ENCODE measurements around the gene HHATL.

Gene HHATL

GRCh38 chr3:42708611-42709151 is 6.1 kb upstream of the HHATL start:
- no peaks in the 10 kb centered on the region for H3K27me3 ChIP-seq (ENCODE audit: control insufficient read depth, insufficient read depth, low read length)
- no peaks in the 10 kb centered on the region for H3K36me3 ChIP-seq (ENCODE audit: control insufficient read depth, insufficient read depth, low read length)
- H3K9ac ChIP-seq (ENCODE audit: low read depth, low read length), result no peak overlapping the region
- no peak overlapping the region for H3K4me3 ChIP-seq (ENCODE audit: low read depth, low read length)
- H3K4me1 ChIP-seq (ENCODE audit: control insufficient read depth, insufficient read depth, low read length), result no peaks in the 10 kb centered on the region
- no peaks in the 10 kb centered on the region for H3K9me3 ChIP-seq (ENCODE audit: control insufficient read depth, insufficient read depth, low read length)

GRCh38 chr3:42707620-42708355 is 5.2 kb upstream of the HHATL start:
- no peaks in the 10 kb centered on the region for H3K27me3 ChIP-seq (ENCODE audit: control insufficient read depth, insufficient read depth, low read length)
- no peaks in the 10 kb centered on the region for H3K9me3 ChIP-seq (ENCODE audit: control insufficient read depth, insufficient read depth, low read length)
- H3K36me3 ChIP-seq (ENCODE audit: control insufficient read depth, insufficient read depth, low read length), result no peaks in the 10 kb centered on the region
- H3K9ac ChIP-seq (ENCODE audit: low read depth, low read length), result no peak overlapping the region
- H3K4me1 ChIP-seq (ENCODE audit: control insufficient read depth, insufficient read depth, low read length), result no peaks in the 10 kb centered on the region
- no peak overlapping the region for H3K4me3 ChIP-seq (ENCODE audit: low read depth, low read length)

DNA sequence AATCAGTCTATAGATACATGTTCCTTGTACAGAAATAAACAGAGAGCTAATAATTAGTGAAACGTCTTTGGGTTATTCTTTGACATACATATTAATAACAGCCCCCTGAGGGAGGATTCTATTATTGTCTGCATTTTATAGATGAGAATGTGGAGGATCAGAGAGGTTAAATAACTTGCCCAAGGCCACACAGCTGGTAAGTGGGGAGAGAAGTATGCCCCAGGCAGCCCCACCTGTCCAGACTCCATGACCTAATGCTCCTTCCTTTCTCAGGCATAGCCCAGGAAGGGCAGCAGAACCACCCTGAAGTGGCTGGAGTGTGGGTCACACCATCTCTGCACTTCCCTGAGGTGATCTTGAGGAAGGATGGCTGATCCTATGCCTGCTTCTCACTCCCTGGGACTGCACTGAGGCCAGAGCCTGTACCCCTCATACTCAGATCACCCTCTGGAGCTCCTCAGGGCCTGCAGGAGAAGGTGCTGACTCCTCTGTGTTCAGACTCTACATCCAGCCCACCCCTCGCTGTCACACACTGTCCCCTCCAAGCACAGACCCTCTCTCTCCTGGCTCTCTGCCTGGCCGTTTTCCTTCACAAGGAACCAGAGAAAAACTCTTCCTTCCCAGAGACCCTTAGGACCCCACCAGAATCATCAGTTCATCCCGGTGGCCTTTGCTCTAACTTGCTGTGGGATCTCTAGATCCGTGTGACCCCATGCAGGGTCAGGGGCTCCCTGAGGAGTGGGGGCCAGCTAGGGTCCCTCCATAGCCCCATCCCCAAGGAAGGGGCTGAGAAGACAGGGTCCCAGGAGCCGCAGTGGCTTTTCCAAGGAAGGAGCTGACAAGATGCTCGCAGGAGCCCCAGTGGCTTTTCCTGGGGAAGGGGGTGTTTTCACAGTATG is 4.4 kb upstream of the HHATL start:
- Histone ChIP-seq H3K27me3 (ENCODE audit: control insufficient read depth, insufficient read depth, low read length) (no peaks in the 10 kb centered on the region), H3K4me1 (ENCODE audit: control insufficient read depth, insufficient read depth, low read length) (no peaks in the 10 kb centered on the region), H3K4me3 (ENCODE audit: low read depth, low read length) (no peak overlapping the region), H3K9me3 (ENCODE audit: control insufficient read depth, insufficient read depth, low read length) (no peaks in the 10 kb centered on the region), H3K9ac (ENCODE audit: low read depth, low read length) (no peak overlapping the region), H3K36me3 (ENCODE audit: control insufficient read depth, insufficient read depth, low read length) (no peaks in the 10 kb centered on the region)

DNA sequence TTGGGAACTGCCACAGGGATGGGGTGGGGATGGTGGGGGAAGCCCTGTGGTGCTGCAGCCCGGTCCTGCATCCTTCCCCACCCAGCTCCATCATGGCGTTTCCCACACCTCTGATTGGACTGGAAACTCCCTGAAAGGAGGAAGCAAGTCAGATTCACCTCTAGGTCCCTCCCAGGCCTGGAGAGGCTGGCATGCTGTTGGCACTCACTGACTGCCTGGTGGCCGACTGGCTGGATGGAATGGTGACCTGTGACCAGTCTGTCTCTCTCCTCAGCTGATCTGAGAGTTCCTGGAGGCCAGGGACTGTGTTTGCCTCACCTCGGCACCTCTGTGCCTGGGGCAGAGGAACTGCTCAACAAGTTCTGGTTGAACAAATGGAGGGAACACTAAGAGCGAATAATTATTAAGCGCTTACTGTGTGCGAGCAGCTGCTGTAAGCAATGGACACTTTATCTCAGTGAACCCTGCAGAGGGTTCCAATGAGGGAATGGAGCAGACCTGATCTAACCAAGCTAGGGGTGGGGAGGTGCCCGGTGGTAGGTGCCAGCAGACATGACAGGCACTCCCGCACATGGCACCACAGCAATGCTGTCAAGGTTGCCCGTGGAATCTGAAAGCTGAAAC is 3.5 kb upstream of the HHATL start:
- H3K9ac ChIP-seq (ENCODE audit: low read depth, low read length), result no peak overlapping the region
- no peak overlapping the region for H3K4me3 ChIP-seq (ENCODE audit: low read depth, low read length)
- no peaks in the 10 kb centered on the region for H3K27me3 ChIP-seq (ENCODE audit: control insufficient read depth, insufficient read depth, low read length)
- H3K36me3 ChIP-seq (ENCODE audit: control insufficient read depth, insufficient read depth, low read length), result no peaks in the 10 kb centered on the region
- no peaks in the 10 kb centered on the region for H3K9me3 ChIP-seq (ENCODE audit: control insufficient read depth, insufficient read depth, low read length)
- no peaks in the 10 kb centered on the region for H3K4me1 ChIP-seq (ENCODE audit: control insufficient read depth, insufficient read depth, low read length)

GRCh38 chr3:42705058-42705767 is 2.6 kb upstream of the HHATL start:
- Histone ChIP-seq H3K4me1 (ENCODE audit: control insufficient read depth, insufficient read depth, low read length) (no peaks in the 10 kb centered on the region), H3K9ac (ENCODE audit: low read depth, low read length) (no peak overlapping the region), H3K4me3 (ENCODE audit: low read depth, low read length) (no peak overlapping the region)

GRCh38 chr3:42704136-42704841 is 1.7 kb upstream of the HHATL start:
- Histone ChIP-seq H3K4me1 (ENCODE audit: control insufficient read depth, insufficient read depth, low read length) (no peaks in the 10 kb centered on the region), H3K27me3 (ENCODE audit: control insufficient read depth, insufficient read depth, low read length) (no peaks in the 10 kb centered on the region), H3K9me3 (ENCODE audit: control insufficient read depth, insufficient read depth, low read length) (no peaks in the 10 kb centered on the region), H3K9ac (ENCODE audit: low read depth, low read length) (no peak overlapping the region), H3K4me3 (ENCODE audit: low read depth, low read length) (no peak overlapping the region), H3K36me3 (ENCODE audit: control insufficient read depth, insufficient read depth, low read length) (no peaks in the 10 kb centered on the region)

More at GRCh38 chr3:42705058-42705767, 2.6 kb upstream of the HHATL start:
- Histone ChIP-seq H3K36me3 (ENCODE audit: control insufficient read depth, insufficient read depth, low read length) (no peaks in the 10 kb centered on the region), H3K27me3 (ENCODE audit: control insufficient read depth, insufficient read depth, low read length) (no peaks in the 10 kb centered on the region), H3K9me3 (ENCODE audit: control insufficient read depth, insufficient read depth, low read length) (no peaks in the 10 kb centered on the region)

GRCh38 chr3:42703695-42704025 is 1.1 kb upstream of the HHATL start:
- Histone ChIP-seq H3K9ac (ENCODE audit: low read depth, low read length) (no peak overlapping the region), H3K9me3 (ENCODE audit: control insufficient read depth, insufficient read depth, low read length) (no peaks in the 10 kb centered on the region), H3K27me3 (ENCODE audit: control insufficient read depth, insufficient read depth, low read length) (no peaks in the 10 kb centered on the region), H3K36me3 (ENCODE audit: control insufficient read depth, insufficient read depth, low read length) (no peaks in the 10 kb centered on the region), H3K4me3 (ENCODE audit: low read depth, low read length) (no peak overlapping the region), H3K4me1 (ENCODE audit: control insufficient read depth, insufficient read depth, low read length) (no peaks in the 10 kb centered on the region)

- H3K36me3 ChIP-seq (ENCODE audit: control insufficient read depth, insufficient read depth, low read length), result no peaks in the 10 kb centered on the region
- no peaks in the 10 kb centered on the region for H3K27me3 ChIP-seq (ENCODE audit: control insufficient read depth, insufficient read depth, low read length)
- no peak overlapping the region for H3K9ac ChIP-seq (ENCODE audit: low read depth, low read length)
- H3K4me1 ChIP-seq (ENCODE audit: control insufficient read depth, insufficient read depth, low read length), result no peaks in the 10 kb centered on the region
- H3K4me3 ChIP-seq (ENCODE audit: low read depth, low read length), result no peak overlapping the region
- no peaks in the 10 kb centered on the region for H3K9me3 ChIP-seq (ENCODE audit: control insufficient read depth, insufficient read depth, low read length)
These were observed 540 bp upstream of the HHATL start for GRCh38 chr3:42702982-42703694.

DNA sequence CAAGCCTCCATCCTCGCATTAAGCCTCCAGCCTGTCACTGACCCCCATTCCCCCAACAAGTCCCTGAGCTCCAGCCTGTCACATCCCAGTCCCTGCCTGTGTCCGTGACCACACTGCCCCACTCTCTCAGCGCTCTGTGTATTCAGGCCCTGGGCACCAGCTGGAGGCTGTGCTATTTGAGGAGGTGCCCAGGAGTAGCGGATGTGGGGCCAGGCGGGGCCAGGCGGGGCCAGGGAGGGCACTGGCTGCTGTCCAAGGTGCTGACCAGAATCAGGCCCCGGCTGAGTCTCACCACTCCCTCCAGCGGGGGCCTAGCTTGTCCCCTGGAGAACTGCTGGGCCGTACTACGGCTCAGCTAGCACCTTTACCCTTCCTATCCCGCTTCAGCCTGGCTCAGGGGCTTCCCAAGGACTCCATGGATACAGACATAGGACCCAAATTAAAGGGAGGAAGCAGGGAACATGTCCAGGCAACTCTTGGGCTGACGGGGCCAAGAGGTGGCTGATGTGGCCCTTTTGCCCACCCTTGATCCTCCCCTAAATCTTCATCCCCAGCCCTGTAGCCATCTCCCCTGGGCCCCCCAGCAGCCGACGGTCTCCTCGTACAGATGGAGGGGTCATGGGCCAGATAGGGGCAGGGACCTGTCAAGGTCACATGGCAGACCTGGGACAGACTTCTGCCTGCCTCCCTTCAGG is 1.1 kb downstream of the HHATL start:
- H3K4me3 ChIP-seq (ENCODE audit: low read depth, low read length), result no peak overlapping the region
- no peaks in the 10 kb centered on the region for H3K4me1 ChIP-seq (ENCODE audit: control insufficient read depth, insufficient read depth, low read length)
- no peaks in the 10 kb centered on the region for H3K36me3 ChIP-seq (ENCODE audit: control insufficient read depth, insufficient read depth, low read length)
- H3K9ac ChIP-seq (ENCODE audit: low read depth, low read length), result no peak overlapping the region
- no peaks in the 10 kb centered on the region for H3K27me3 ChIP-seq (ENCODE audit: control insufficient read depth, insufficient read depth, low read length)
- H3K9me3 ChIP-seq (ENCODE audit: control insufficient read depth, insufficient read depth, low read length), result no peaks in the 10 kb centered on the region
